ENCODE results near the gene AKAIN1.

AKAIN1 gene

DNA sequence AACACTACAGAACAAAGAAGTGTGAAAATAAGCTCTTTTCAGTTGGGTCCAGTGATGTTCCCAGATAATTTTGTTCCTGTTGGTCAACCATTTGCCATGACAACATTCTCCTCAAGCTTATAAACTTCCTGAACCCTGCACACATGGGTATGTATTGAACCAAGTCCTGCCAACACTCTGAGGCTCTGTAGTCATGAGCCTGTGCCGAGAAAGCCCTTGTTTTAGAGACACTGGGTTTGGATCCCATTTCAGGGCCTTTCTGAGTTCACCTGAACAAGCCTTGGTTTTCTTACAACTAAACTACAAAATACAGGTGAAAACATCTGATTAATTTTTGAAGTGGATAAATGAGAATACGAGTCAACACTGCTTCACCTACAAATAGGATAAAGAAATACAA, 38.5 kb downstream of the AKAIN1 start:
- DNase-seq, result no peak

- DNase-seq, result no peak
Measured at GRCh38 chr18:5158172-5158571, 38.9 kb downstream of the AKAIN1 start.

- DNase-seq, result no peak
Measured at GRCh38 chr18:5155907-5156287, 41.2 kb downstream of the AKAIN1 start.

GRCh38 chr18:5155218-5155906, 41.7 kb downstream of the AKAIN1 start:
- DNase-seq, result no peak

DNA sequence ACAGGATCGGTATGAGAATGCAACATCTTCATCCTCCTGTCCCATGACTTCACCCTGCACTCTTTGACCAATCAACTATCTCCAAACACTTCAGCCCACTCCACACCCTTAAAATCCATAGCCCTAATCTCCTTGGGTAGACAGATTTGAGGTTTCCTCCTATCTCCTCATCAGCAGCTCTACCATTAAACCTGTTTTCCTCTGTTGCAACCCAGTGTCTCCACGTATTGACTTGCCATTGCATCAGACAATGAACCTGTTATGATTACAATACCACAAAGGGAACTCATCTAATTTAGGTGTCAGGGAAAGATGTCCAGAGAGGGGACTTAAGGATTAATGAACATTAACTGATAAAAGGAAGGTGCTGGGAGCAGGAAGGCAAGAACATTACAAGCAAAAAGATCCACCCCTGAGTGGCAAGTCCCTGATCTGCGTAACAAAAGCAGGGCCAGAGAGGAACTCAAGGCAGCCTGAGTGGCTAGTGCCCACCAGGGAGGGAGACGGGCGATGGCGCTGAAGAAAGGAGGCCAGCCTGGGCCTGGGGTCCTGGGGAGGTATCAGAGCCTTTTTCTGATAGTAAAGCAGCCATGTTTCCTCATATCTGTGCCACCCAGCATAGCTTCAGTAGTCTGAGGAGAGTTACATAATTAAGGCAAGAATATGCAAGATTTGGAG, 44.6 kb downstream of the AKAIN1 start:
- no peak for DNase-seq

- no peak for DNase-seq
Measured at GRCh38 chr18:5150894-5151293, 46.2 kb downstream of the AKAIN1 start.

GRCh38 chr18:5146093-5146492, 51.0 kb downstream of the AKAIN1 start:
- no peak for DNase-seq

GRCh38 chr18:5145168-5145825, 51.8 kb downstream of the AKAIN1 start:
- no peak for DNase-seq

- no peak for DNase-seq
Measured at GRCh38 chr18:5144629-5145028, 52.4 kb downstream of the AKAIN1 start.

DNA sequence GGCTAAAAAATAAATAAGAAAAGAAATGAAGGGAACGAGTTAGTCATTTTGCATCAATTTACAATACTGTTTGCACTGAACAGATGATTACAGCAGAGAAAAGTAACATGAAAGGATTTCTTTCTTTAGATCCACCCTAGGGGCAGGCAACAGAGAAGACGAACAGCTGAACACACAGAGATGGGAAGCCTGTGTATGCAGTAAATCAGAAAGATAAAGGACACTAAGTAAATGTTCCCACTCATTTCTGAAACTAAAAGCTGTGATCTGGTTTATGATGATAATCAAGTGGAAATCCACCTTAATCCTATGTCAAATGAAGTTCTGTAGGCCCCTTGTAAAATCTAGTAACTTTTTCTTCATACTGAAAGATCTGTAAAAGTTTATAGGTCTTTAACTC, 54.2 kb downstream of the AKAIN1 start:
- no peak for DNase-seq

DNA sequence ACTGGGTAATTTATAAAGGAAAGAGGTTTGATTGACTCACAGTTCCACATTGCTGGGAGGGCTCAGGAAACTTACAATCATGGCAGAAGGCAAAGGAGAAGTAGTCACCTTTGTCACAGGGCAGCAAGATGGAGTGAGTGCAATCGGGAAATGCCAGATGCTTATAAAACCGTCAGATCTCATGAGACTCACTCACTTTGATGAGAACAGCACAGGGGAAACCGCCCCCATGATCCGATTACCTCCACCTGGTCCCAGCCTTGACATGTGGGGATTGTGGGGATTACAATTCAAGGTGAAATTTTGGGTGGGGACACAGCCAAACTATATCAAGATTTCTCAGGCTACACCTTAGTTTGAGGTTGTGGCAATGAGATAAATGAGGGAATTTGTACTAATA, 54.9 kb downstream of the AKAIN1 start:
- no peak for DNase-seq

- DNase-seq, result no peak
Measured at GRCh38 chr18:5137261-5137660, 59.8 kb downstream of the AKAIN1 start.

- no peak for DNase-seq
Measured at GRCh38 chr18:5132987-5133386, 64.1 kb downstream of the AKAIN1 start.

DNA sequence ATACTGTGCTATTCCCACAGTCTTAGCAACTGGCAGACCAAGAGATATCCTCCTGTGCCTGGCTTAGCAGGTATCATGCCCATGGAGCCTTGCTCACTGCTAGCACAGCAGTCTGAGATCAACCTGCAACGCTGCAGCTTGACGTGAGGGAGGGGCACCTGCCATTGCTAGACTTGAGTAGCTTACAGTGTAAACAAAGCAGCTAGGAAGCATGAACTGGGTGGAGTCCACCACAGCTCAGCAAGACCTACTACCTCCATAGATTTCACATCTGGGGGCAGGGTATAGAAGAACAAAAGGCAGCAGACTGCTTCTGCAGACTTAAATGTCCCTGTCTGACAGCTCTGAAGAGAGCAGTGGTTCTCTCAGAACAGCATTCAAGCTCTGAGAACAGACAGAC, 74.8 kb downstream of the AKAIN1 start:
- no peak for DNase-seq

DNA sequence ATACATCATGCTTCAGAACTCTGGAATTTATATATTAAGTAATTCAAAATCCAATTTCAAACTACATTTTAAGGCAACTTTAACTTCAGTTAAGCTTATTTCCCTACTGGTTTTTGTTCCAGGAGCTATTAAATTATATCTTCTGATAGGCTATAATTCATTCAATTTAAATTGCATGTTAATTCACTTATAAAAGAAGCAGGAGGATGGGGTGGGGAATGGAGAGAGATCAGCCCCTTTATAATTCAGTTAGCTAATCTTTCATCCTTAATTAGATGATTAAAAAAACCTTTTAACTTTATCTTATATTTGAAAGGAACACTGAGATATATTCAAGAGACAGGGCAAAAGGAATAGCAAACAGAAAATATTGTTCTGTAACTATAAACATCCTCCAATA, 86.8 kb downstream of the AKAIN1 start:
- DNase-seq, result no peak

- no peak for DNase-seq
Measured at GRCh38 chr18:5107988-5108387, 89.1 kb downstream of the AKAIN1 start.

DNA sequence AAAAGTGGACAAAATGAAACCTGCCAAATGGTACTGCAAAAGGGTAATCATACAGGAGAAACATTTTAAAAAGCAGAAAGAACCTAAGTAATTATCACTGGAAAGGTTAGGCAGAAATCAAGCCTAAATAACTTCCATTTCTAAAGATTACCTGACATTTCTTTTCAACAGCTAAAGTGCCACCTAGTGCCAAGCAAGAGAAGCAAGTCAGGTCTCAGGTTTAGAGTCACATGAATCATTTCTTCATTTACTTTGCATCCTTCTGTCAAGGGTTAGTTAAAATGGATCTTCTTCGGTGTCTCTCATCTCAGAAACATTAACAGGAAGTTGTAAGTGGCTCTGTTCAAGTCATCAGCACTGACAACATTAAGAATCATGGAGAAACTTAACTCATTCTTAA, 90.3 kb downstream of the AKAIN1 start:
- no peak for DNase-seq

GRCh38 chr18:5104246-5104645, 92.8 kb downstream of the AKAIN1 start:
- DNase-seq, result no peak

- no peak for DNase-seq
Measured at GRCh38 chr18:5103693-5104092, 93.4 kb downstream of the AKAIN1 start.

- no peak for DNase-seq
Measured at GRCh38 chr18:5103286-5103685, 93.8 kb downstream of the AKAIN1 start.

DNA sequence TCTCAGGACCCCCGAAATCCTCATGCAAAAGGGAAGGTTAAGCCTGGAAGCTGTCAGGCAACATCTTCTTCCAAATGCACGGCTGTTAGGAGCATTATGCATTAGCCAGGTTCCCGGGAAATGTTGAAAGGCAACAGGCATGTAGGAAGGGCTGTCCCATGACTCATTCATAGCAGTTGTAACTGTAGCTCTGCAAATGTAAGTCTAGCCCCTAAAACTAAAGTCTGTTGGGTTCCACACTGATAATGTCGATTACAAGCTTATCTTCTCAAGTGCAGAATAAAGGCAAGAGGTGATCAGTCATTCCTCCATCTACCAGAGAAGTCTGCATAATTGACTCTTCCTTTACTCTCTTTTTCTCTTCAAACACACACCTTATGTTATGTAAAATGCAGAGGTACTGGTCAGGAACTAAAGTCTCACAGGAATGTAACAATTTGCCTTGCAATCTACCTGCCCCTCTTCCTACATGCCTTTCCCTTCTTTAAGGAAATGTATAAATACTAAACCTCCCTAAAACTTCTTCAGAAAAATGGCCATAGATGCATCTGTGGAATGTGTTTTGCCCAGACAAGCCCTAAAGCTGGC, 99.8 kb downstream of the AKAIN1 start:
- no peak for DNase-seq

GRCh38 chr18:5095239-5095638, 101.8 kb downstream of the AKAIN1 start:
- no peak for DNase-seq

DNA sequence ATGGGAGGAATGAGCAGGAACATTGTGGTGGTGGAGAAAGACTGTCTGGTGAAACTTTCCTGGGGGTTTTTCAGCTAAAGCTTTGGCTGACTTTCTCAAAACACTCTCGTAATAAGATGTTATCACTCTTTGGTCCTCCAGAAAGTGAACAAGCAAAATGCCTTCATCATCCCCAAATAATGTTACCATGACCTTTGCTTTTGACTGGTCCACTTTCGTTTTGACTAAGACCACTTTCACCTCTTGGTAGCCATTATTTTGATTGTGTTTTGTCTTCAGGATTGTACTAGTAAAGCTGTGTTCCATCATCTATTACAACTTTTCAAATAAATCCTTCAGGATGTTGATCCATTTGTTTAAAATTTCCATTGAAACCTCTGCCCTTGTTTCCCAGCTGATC, 103.2 kb downstream of the AKAIN1 start:
- no peak for DNase-seq
